ENCODE results near the gene KY. TPM values are rescaled to one million over a fixed set of nuclear protein-coding genes. Genes with fewer than 3 reads are reported as not detected.

The KY gene
- total and polyA plus RNA-seq, 9 of the 15 experiments (the other 6 are each of a cell fraction or from before 2014, with no cell fraction given) = not detected

DNA sequence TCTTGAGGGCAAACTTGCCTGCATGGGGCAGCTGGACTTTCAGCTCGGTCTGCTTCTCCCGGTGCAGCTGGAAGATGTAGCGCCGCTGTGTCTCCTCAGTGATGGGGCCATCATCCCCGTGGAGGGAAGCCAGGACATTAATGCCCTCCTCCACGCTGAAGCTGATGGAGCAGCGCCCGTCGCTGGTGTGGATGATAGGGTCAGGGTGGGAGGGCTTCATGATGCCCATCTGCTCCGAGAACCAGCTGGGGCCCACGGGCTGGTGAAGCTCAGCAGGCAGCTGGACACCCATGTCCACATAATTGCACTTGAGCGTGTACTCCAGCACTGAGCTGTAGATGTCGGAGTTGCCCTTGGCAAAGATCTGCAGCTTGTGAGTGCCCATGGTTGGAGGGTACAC, 46.9 kb downstream of the KY start (continued):
- TF ChIP-seq ZNF217 (CRISPR knock-in tag; IDR thresholded peaks at IDR 0.05) = no peak
- TF ChIP-seq CC2D1A (IDR thresholded peaks at IDR 0.05) = no peak
- no peak for TF ChIP-seq E2F5 (CRISPR knock-in tag; IDR thresholded peaks at IDR 0.05)
- no peak for TF ChIP-seq ZSCAN32 (CRISPR knock-in tag; IDR thresholded peaks at IDR 0.05)
- TF ChIP-seq CHD1 (IDR thresholded peaks at IDR 0.05; ENCODE audit: low read length) = no peak
- no peak for TF ChIP-seq VEZF1 (CRISPR knock-in tag; IDR thresholded peaks at IDR 0.05)
- TF ChIP-seq CREM (IDR thresholded peaks at IDR 0.05; ENCODE audit: low read depth) = no peak

GRCh38 chr3:134603480-134603879, 47.3 kb downstream of the KY start:
- no peak overlapping the region for H3K4me2 ChIP-seq (ENCODE audit: insufficient read depth, low read length)
- BruUV-seq (replicated peaks) = no TSS peak
- DNase-seq (ENCODE audit: extremely low read depth in 1 of 4, low spot score in 3 of 4) = no peak
- H4K20me1 ChIP-seq (replicated peaks; ENCODE audit: control insufficient read depth, insufficient read depth, low read length) = no peaks in the 10 kb centered on the region
- no peaks in the 10 kb centered on the region for H3K9me3 ChIP-seq (replicated peaks; ENCODE audit: control insufficient read depth, insufficient read depth, low read depth, low read length)
- in situ Hi-C loops (cut with MboI) (loop anchor here (5.0 kb wide), 1 partner anchor 84 kb away; no protein-coding TSS in a partner anchor), intact Hi-C loops (cut with micrococcal nuclease) (loop anchor here (5.0 to 10.0 kb wide), 3 partner anchors 154 to 1291 kb away; no protein-coding TSS in a partner anchor)
- no peak overlapping the region for H2AFZ ChIP-seq (ENCODE audit: low read depth, low read length)
- H3K4me1 ChIP-seq (replicated peaks in 1 of 2; ENCODE audit: control insufficient read depth in 2 of 2, insufficient read depth in 2 of 2, low read length in 2 of 2) = no peaks in the 10 kb centered on the region
- H3K27ac ChIP-seq (ENCODE audit: extremely low read depth, low read depth, low read length) = no peak overlapping the region
- peaks cover 0 to 17% of the 10 kb centered on the region in 2 experiments; a peak in 2 of 5 replicates for H3K27me3 ChIP-seq (ENCODE audit: control insufficient read depth in 2 of 2, insufficient read depth in 2 of 2, low read length in 2 of 2)
- 5% methylated on average over 4 of the region's 4 CpGs for WGBS (ENCODE audit: insufficient coverage, low coverage, missing lambda C conversion rate)
- no peaks in the 10 kb centered on the region for H3K36me3 ChIP-seq (ENCODE audit: control insufficient read depth, insufficient read depth, low read length)
- H3K4me3 ChIP-seq = no peak overlapping the region
- ChIA-PET POLR2A (interaction anchor here (0.6 to 0.8 kb wide), 2 partner anchors 23 to 53 kb away, joined by 3 read pairs; no protein-coding TSS in a partner anchor), CTCF (ENCODE audit: low intra/inter-chr PET ratio) (no interaction called here)
- no peak for TF ChIP-seq C11orf30 (IDR thresholded peaks at IDR 0.05; ENCODE audit: low read depth)
- no peak for TF ChIP-seq ELF1 (tag; IDR thresholded peaks at IDR 0.05)
- no peak for TF ChIP-seq ZNF316 (IDR thresholded peaks at IDR 0.05)
- TF ChIP-seq ZNF165 (CRISPR knock-in tag; IDR thresholded peaks at IDR 0.05; ENCODE audit: borderline replicate concordance) = no peak
- TF ChIP-seq GABPB1 (CRISPR knock-in tag; IDR thresholded peaks at IDR 0.05) = no peak
- no peak for TF ChIP-seq BRD4 (IDR thresholded peaks at IDR 0.05)
- TF ChIP-seq FOXK2 (conservative IDR thresholded peaks at IDR 0.05 in 1 of 2, IDR thresholded peaks at IDR 0.05 in 1 of 2; ENCODE audit: low read depth in 2 of 2) = no peak
- TF ChIP-seq HMGN3 (IDR thresholded peaks at IDR 0.05; ENCODE audit: borderline replicate concordance, extremely low read depth, insufficient read length, low read depth, low read length) = no peak
- no peak for TF ChIP-seq CTCFL (IDR thresholded peaks at IDR 0.05; ENCODE audit: borderline replicate concordance, insufficient read depth, low read depth, low read length, poor library complexity, severe bottlenecking)
- TF ChIP-seq CBX5 (IDR thresholded peaks at IDR 0.05; ENCODE audit: borderline replicate concordance, low read depth) = no peak
- H3K9me1 ChIP-seq (ENCODE audit: control insufficient read depth, insufficient read depth, low read length) = no peaks in the 10 kb centered on the region
- no peaks in the 10 kb centered on the region for H3K79me2 ChIP-seq (ENCODE audit: control insufficient read depth, insufficient read depth, low read length)
- no peak for ATAC-seq
- H3K9ac ChIP-seq (ENCODE audit: insufficient read depth in 1 of 2, low read depth in 2 of 2, low read length in 2 of 2) = no peak overlapping the region
- no peak for FAIRE-seq

Data from K562 (cell line).